Nephron (organoid): ENCODE results near the gene VAMP5.

Experiments used
- H3K27ac Mint-ChIP-seq, 3 experiments: 2 replicates each; pipeline ENCODE4 v1.8.0; 2020; ENCODE audit warnings: mixed read lengths in 3 of 3, mild to moderate bottlenecking in 2 of 3, moderate library complexity in 1 of 3
- H3K27me3 Mint-ChIP-seq: 2 replicates; pipeline ENCODE4 v1.8.0; 2021; ENCODE audit warnings: low read depth, mild to moderate bottlenecking, moderate library complexity, mixed read lengths
- H3K36me3 Mint-ChIP-seq: 2 replicates; pipeline ENCODE4 v1.8.0; 2020; ENCODE audit warnings: low read depth, mixed read lengths
- H3K4me1 Mint-ChIP-seq: 2 replicates; pipeline ENCODE4 v1.8.0; 2020; ENCODE audit warnings: mixed read lengths
- H3K4me3 Mint-ChIP-seq, 3 experiments: 2 replicates each; pipeline ENCODE4 v1.8.0; 2020; ENCODE audit warnings: mild to moderate bottlenecking in 3 of 3, mixed read lengths in 3 of 3, moderate library complexity in 2 of 3
- H3K9me3 Mint-ChIP-seq: 2 replicates; pipeline ENCODE4 v1.8.0; 2020; ENCODE audit warnings: mixed read lengths
- CTCF ChIP-seq, 3 experiments: fragments of 200-600 bp; sonication (generic); IDR thresholded peaks; one replicate each; pipeline ENCODE4 v1.5.0; 2021; ENCODE audit warnings: antibody characterized with exemption in 3 of 3; ENCODE audit not compliant: unreplicated experiment in 3 of 3

VAMP5 gene

GRCh38 chr2:85642725-85643124 lies 58.5 kb downstream of the VAMP5 start:
- Mint-ChIP-seq H3K27ac (no peak overlapping the region), H3K4me1 (no peaks in the 10 kb centered on the region)
- TF ChIP-seq CTCF (IDR thresholded peaks at IDR 0.05; ENCODE audit: unreplicated experiment in 3 of 3), result no peak

More at GRCh38 chr2:85642725-85643124, 58.5 kb downstream of the VAMP5 start:
- no peaks in the 10 kb centered on the region for H3K9me3 Mint-ChIP-seq
- no peaks in the 10 kb centered on the region for H3K27me3 Mint-ChIP-seq
- no peak overlapping the region for H3K4me3 Mint-ChIP-seq
- H3K36me3 Mint-ChIP-seq, result peaks cover 76% of the 10 kb centered on the region
